B cell (primary cell): ENCODE measurements around the gene ARTN. TPM values are rescaled to one million over a fixed set of nuclear protein-coding genes. Genes with fewer than 3 reads are reported as not detected.

ENCODE experiments used
- ATAC-seq: fragments of 200-7000 bp; cut with Tn5 transposase; one replicate; pipeline ENCODE4 v1.10.0; 2021; ENCODE audit warnings: low read depth, mild to moderate bottlenecking, moderate number of reproducible peaks, moderate library complexity
- CTCF ChIA-PET: fragments of 350-600 bp; sonication (Branson Sonifier 250); formaldehyde crosslinking; loops from one replicate; lab custom pipeline; 2021; ENCODE audit warnings: antibody characterized with exemption, inconsistent platforms; lab: Charles Lee
- POLR2A ChIA-PET: fragments of 350-600 bp; sonication (Branson Sonifier 250); formaldehyde crosslinking; loops from one replicate; lab custom pipeline; 2021; ENCODE audit warnings: antibody characterized with exemption; lab: Charles Lee
- DNase-seq: peaks from one replicate; pipeline ENCODE4 v3.0.0; 2013
- H2AFZ ChIP-seq: 2 replicates; pipeline ENCODE4 v1.6.1; 2012; ENCODE audit warnings: mild to moderate bottlenecking, low read depth, low read length; ENCODE audit not compliant: insufficient read depth, poor library complexity, severe bottlenecking
- H3K27ac ChIP-seq, 2 donors: 1 replicate in 1 of 2; 2 replicates in 1 of 2; pipeline ENCODE4 v1.5.1; 2012 to 2013; ENCODE audit warnings: low read length in 2 of 2, mild to moderate bottlenecking in 2 of 2, moderate library complexity in 1 of 2
- H3K27me3 ChIP-seq, 4 experiments: fragments of 200-600 bp in 1 of 4; sonication (generic) in 1 of 4; replicated peaks in 1 of 4; 1 replicate in 2 of 4; 2 replicates in 2 of 4; pipeline versions ENCODE4 v1.6.1 to v1.7.0; 2013 to 2016; ENCODE audit warnings: low read length in 3 of 4, mild to moderate bottlenecking in 2 of 4, mixed read lengths in 1 of 4, moderate library complexity in 1 of 4; ENCODE audit not compliant: insufficient read depth in 4 of 4, control insufficient read depth in 3 of 4; ENCODE audit errors: control extremely low read depth in 1 of 4
- H3K36me3 ChIP-seq, 2 experiments: replicated peaks in 1 of 2; 1 replicate in 1 of 2; 2 replicates in 1 of 2; pipeline versions ENCODE4 v1.6.1 to v1.7.1; 2013; ENCODE audit warnings: low read length in 1 of 2; ENCODE audit not compliant: insufficient read depth in 2 of 2, control insufficient read depth in 1 of 2; ENCODE audit errors: control extremely low read depth in 1 of 2, extremely low read depth in 1 of 2
- H3K4me1 ChIP-seq, 2 donors: fragments of 200-600 bp in 1 of 2; sonication (generic) in 1 of 2; 1 replicate in 1 of 2; 2 replicates in 1 of 2; pipeline versions ENCODE4 v1.5.1 to v1.6.1; 2013 to 2017; ENCODE audit warnings: low read length in 2 of 2; ENCODE audit not compliant: control insufficient read depth in 2 of 2, insufficient read depth in 2 of 2
- H3K4me2 ChIP-seq: replicated peaks from 2 replicates; pipeline ENCODE3; 2012; ENCODE audit warnings: mild to moderate bottlenecking, low read depth, low read length; ENCODE audit not compliant: poor library complexity, severe bottlenecking
- H3K4me3 ChIP-seq, 5 experiments: fragments of 200-600 bp in 1 of 5; sonication (generic) in 1 of 5; 1 replicate in 3 of 5; 2 replicates in 2 of 5; pipeline versions ENCODE4 v1.5.1 to v1.7.0; 2011 to 2016; ENCODE audit warnings: low read length in 4 of 5, mild to moderate bottlenecking in 4 of 5, low read depth in 2 of 5, control low read depth in 1 of 5, moderate library complexity in 1 of 5; ENCODE audit not compliant: insufficient read depth in 1 of 5; ENCODE audit errors: control extremely low read depth in 1 of 5, extremely low read depth in 1 of 5
- H3K79me2 ChIP-seq: fragments of 200-600 bp; sonication (generic); one replicate; pipeline ENCODE4 v1.6.0; 2016; ENCODE audit warnings: low read length; ENCODE audit not compliant: control insufficient read depth, insufficient read depth
- H3K9ac ChIP-seq: fragments of 200-600 bp; sonication (generic); 2 replicates; pipeline ENCODE4 v1.6.1; 2017; ENCODE audit warnings: mild to moderate bottlenecking, low read length, moderate library complexity
- H3K9me3 ChIP-seq, 3 donors: one replicate each; pipeline versions ENCODE4 v1.6.1 to v1.7.1; 2013; ENCODE audit warnings: low read length in 2 of 3; ENCODE audit not compliant: control insufficient read depth in 2 of 3, insufficient read depth in 1 of 3; ENCODE audit errors: control extremely low read depth in 1 of 3
- H4K20me1 ChIP-seq: 2 replicates; pipeline ENCODE4 v1.6.0; 2012; ENCODE audit warnings: mild to moderate bottlenecking, low read length; ENCODE audit not compliant: insufficient read depth, control insufficient read depth, poor library complexity, severe bottlenecking
- H3K27ac Mint-ChIP-seq: one replicate; pipeline ENCODE4 v1.8.0; 2021; ENCODE audit warnings: mixed read lengths
- H3K27me3 Mint-ChIP-seq: one replicate; pipeline ENCODE4 v1.8.0; 2021; ENCODE audit warnings: mixed read lengths
- H3K4me1 Mint-ChIP-seq: one replicate; pipeline ENCODE4 v1.8.0; 2021; ENCODE audit warnings: mixed read lengths
- H3K4me3 Mint-ChIP-seq: one replicate; pipeline ENCODE4 v1.8.0; 2021; ENCODE audit warnings: mixed read lengths
- H3K9me3 Mint-ChIP-seq: one replicate; pipeline ENCODE4 v1.8.0; 2022; ENCODE audit warnings: mixed read lengths; ENCODE audit not compliant: insufficient read depth
- CTCF ChIP-seq: fragments of 200-600 bp; IDR thresholded peaks from one replicate; pipeline ENCODE4 v1.8.0; 2022; ENCODE audit warnings: antibody characterized with exemption, mild to moderate bottlenecking
- EZH2 ChIP-seq: IDR thresholded peaks from 2 replicates; pipeline ENCODE4 v1.6.1; 2012; ENCODE audit warnings: borderline replicate concordance, low read depth, mild to moderate bottlenecking, moderate library complexity, low read length; ENCODE audit not compliant: insufficient read depth, poor library complexity, severe bottlenecking
- WGBS: methylation state at CpG from one replicate; pipeline ENCODE4 v1.1.5; 2013; ENCODE audit warnings: missing lambda C conversion rate; ENCODE audit not compliant: insufficient coverage; 5-methylcytosine and 5-hydroxymethylcytosine counted together
- intact Hi-C: fragments of 100-400 bp; cut with micrococcal nuclease; formaldehyde crosslinking; loops from one replicate; pipeline ENCODE4 v1.10.0; 2022
- polyA plus RNA-seq: library from polyadenylated mRNA; depleted of rRNA; stranded (reverse); fragments of >200 nt; gene quantifications from 2 replicates; pipeline ENCODE4 v1.2.3, GENCODE V29; 2012
- total RNA-seq, 2 donors: library from RNA; stranded (reverse); fragments of 120-200 nt in 1 of 2; gene quantifications; 1 replicate in 1 of 2; 2 replicates in 1 of 2; pipeline versions ENCODE4 v1.2.3 to v1.2.4, GENCODE V29; 2013 to 2022

The ARTN gene
- total and polyA plus RNA-seq, 2 donors (not counting 1 experiment from before 2014, with no cell fraction given): 0.13 to 0.64 TPM

- ATAC-seq: no peak
- no peak for DNase-seq
- Mint-ChIP-seq H3K27ac (no peak overlapping the region), H3K27me3 (no peaks in the 10 kb centered on the region), H3K4me3 (no peak overlapping the region), H3K9me3 (no peaks in the 10 kb centered on the region), H3K4me1 (no peaks in the 10 kb centered on the region)
- no peaks in the 10 kb centered on the region for H3K4me1 ChIP-seq
- no peak overlapping the region for H3K27ac ChIP-seq
- H3K4me2 ChIP-seq: no peak overlapping the region
- no peaks in the 10 kb centered on the region for H4K20me1 ChIP-seq
- 100% methylated on average over 1 of the region's 1 CpG for WGBS
- TF ChIP-seq EZH2 (no peak), CTCF (no peak)
- H3K9ac ChIP-seq: no peak overlapping the region
- ChIA-PET CTCF (no interaction called here), POLR2A (no interaction called here)
- H3K79me2 ChIP-seq: no peaks in the 10 kb centered on the region
- peaks cover 0 to 11% of the 10 kb centered on the region in 2 experiments for H3K36me3 ChIP-seq
- H3K4me3 ChIP-seq: no peak overlapping the region
- no peaks in the 10 kb centered on the region for H3K27me3 ChIP-seq
- no peak overlapping the region for H2AFZ ChIP-seq
- intact Hi-C loops: no loop called here
- no peaks in the 10 kb centered on the region for H3K9me3 ChIP-seq
These were observed 40.6 kb upstream of the ARTN start for GRCh38 chr1:43893006-43893405.

GRCh38 chr1:43898981-43899380 is 34.6 kb upstream of the ARTN start:
- Histone ChIP-seq H3K4me1 (no peaks in the 10 kb centered on the region), H3K27me3 (no peaks in the 10 kb centered on the region), H4K20me1 (no peaks in the 10 kb centered on the region), H3K79me2 (no peaks in the 10 kb centered on the region), H2AFZ (no peak overlapping the region), H3K36me3 (peaks cover 0 to 13% of the 10 kb centered on the region in 2 experiments), H3K9me3 (no peaks in the 10 kb centered on the region), H3K27ac (no peak overlapping the region), H3K4me3 (no peak overlapping the region), H3K9ac (no peak overlapping the region), H3K4me2 (no peak overlapping the region)
- Mint-ChIP-seq H3K9me3 (no peaks in the 10 kb centered on the region), H3K27ac (no peak overlapping the region), H3K4me1 (no peaks in the 10 kb centered on the region), H3K4me3 (no peak overlapping the region), H3K27me3 (no peaks in the 10 kb centered on the region)
- ChIA-PET POLR2A (no interaction called here), CTCF (no interaction called here)
- intact Hi-C loops: no loop called here
- TF ChIP-seq EZH2 (no peak), CTCF (no peak)
- DNase-seq (no peak), ATAC-seq (no peak)
- WGBS: 100% methylated on average over 12 of the region's 12 CpGs
